Fibroblast of villous mesenchyme (primary cell): ENCODE data around the gene GADD45G. TPM values are rescaled to one million over a fixed set of nuclear protein-coding genes. Genes with fewer than 3 reads are reported as not detected.

Source experiments
- DNase-seq: peaks from one replicate; pipeline ENCODE4 v3.0.0-alpha.2; 2010; ENCODE audit warnings: low read depth
- H3K4me3 ChIP-seq: 2 replicates; pipeline ENCODE4 v1.5.1; 2011; ENCODE audit warnings: low read depth, mild to moderate bottlenecking, low read length
- total RNA-seq: library from RNA; depleted of rRNA; stranded (reverse); fragments of >200 nt; gene quantifications from 2 replicates; pipeline ENCODE4 v1.2.3, GENCODE V29; 2012
- TF ChIP-seq, protein P1 (sequence below): IDR thresholded peaks from 2 replicates; pipeline ENCODE4 v1.5.1; 2012; ENCODE audit warnings: low read depth, mild to moderate bottlenecking, low read length; ENCODE audit not compliant: insufficient read depth

The GADD45G gene, protein sequence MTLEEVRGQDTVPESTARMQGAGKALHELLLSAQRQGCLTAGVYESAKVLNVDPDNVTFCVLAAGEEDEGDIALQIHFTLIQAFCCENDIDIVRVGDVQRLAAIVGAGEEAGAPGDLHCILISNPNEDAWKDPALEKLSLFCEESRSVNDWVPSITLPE
- total RNA-seq = 0.43 and 0.64 TPM in 2 replicates

DNA sequence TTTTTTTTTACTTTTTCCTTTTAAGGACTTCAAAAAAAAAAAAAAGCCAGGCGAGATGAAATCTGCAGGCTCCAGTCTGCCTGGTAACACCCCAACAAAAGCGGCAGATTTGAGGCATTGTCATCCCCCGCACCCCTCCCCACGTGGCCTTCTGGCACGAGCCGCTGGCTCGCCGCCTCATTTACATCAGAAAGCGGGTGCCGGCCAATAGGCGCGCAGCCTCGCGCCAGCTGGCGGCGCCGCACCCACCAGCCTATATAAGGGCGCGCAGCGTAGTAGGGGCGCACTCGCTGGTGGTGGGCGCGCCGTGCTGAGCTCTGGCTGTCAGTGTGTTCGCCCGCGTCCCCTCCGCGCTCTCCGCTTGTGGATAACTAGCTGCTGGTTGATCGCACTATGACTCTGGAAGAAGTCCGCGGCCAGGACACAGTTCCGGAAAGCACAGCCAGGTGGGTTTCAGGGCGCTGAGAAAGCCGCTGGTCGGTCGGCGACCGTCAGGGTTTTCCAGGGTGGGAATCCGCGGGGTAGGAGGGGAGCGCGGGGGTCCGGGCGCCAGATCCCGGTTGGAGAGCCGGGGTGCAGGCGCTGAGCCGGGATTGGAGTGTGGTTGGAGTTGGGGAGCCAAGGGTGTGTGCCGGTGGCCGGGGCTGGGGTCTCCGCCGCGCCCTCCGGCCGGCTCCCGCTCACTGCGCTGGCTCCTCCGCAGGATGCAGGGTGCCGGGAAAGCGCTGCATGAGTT lies at the start of gene GADD45G:
Gene GADD45G (plus strand): TSS at position 284 of the 736 bp plus-strand sequence. CDS start 110 bp downstream, at position 394.
- DNase-seq = peak; percentile 92
- peak within 1 kb of the TSS; percentile 91 for H3K4me3 ChIP-seq

DNA sequence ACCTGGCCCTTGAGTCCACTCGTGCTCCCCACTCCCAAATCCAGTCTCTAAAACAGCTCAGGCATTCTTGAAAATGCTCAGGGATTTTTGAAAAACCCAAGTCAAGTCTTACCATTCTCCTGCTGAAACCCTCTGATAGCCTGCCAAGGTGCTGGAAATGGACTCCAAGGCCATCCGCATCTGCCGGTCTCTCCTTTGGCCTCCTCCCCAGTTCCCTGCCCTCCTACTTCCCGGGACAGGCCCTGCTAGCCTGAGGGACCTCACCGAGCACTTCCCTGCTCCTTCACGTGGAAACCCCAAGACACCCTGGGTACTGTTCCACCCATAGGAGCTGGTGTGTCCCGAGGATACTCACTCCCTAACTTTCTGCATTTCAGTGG lies 49.8 kb upstream of the GADD45G start:
- no peak overlapping the region for H3K4me3 ChIP-seq
- DNase-seq = no peak
- TF ChIP-seq, protein P1, sequence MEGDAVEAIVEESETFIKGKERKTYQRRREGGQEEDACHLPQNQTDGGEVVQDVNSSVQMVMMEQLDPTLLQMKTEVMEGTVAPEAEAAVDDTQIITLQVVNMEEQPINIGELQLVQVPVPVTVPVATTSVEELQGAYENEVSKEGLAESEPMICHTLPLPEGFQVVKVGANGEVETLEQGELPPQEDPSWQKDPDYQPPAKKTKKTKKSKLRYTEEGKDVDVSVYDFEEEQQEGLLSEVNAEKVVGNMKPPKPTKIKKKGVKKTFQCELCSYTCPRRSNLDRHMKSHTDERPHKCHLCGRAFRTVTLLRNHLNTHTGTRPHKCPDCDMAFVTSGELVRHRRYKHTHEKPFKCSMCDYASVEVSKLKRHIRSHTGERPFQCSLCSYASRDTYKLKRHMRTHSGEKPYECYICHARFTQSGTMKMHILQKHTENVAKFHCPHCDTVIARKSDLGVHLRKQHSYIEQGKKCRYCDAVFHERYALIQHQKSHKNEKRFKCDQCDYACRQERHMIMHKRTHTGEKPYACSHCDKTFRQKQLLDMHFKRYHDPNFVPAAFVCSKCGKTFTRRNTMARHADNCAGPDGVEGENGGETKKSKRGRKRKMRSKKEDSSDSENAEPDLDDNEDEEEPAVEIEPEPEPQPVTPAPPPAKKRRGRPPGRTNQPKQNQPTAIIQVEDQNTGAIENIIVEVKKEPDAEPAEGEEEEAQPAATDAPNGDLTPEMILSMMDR = no peak

More for the DNA sequence above, at the start of gene GADD45G:
- TF ChIP-seq, protein P1 = no peak

DNA sequence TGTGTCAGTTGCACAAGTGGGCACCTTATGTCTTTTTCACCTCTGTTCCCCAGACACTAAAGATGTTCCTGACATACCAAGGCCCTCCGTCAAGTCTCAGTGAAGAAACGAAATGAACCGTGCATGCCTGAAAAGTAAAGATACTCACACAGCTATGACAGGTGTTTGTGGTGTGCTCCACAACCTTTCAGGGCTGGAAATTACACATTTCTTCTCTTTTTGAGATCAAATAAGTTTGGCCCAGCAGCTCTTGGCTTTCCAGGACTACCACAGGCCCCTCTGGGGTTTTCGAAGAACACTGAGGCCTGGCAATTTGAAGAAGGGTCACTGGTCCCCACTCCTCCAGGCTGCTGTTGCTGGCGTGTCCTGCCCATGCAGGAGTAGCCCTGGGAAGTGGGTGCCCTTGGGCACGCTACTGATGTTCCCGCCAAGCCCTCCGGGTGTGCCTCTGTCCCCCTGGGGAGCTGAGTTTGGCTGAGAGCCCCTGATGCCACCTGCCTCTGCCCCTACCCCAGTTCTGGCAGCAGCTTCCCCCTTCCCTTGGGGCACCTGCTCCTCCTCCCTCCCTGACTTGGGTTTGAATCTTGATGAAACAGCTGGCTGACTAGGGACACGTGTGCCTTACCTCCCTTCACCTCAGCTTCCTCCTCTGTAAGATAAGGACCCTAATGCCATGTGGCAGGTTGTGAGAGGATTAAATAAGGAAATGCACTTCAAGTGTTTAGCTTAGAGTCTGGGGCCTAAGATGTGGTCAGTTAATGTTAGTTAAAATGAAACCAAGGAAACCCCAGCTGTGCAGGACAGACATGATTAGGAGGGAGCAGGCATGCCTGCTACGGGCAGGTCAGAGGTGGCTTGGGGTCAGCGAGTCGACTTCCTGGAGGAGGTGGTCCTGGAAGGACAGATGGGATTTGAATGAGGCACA lies 49.1 kb upstream of the GADD45G start:
- TF ChIP-seq, protein P1 = no peak
- DNase-seq = peak; percentile 59
- no peak overlapping the region for H3K4me3 ChIP-seq

DNA sequence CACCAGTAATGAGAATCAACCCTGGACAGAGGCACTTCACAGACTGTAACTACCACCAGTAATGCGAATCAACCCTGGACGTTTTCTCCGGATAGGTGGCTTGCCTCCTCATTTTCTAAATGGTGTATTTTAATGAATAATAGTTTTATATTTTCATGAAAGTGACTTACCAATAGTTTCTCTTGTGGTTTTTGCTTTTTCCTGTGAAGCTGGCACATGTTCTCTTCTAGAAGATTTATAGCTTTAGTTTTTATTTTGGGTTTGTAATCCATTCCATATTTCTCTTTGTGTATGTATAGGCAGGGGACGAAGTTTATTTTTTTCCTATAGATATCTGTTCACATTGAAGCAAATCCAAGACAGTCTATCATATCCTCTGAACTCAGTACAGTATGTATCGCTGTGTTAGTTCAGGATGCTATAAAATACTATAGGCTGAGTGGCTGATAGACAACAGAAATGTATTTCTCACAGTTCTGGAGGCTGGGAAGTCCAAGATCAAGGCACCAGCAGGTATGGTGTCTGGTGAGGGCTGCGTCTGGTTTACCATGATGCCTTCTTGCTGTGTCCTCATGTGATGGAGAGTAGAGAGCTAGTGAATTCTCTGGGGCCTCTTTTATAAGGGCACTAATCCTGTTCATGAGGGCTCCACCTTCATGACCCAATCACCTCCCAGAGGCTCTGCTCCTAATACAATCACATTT lies 46.5 kb upstream of the GADD45G start:
- DNase-seq = no peak
- TF ChIP-seq, protein P1 = no peak
- no peak overlapping the region for H3K4me3 ChIP-seq

DNA sequence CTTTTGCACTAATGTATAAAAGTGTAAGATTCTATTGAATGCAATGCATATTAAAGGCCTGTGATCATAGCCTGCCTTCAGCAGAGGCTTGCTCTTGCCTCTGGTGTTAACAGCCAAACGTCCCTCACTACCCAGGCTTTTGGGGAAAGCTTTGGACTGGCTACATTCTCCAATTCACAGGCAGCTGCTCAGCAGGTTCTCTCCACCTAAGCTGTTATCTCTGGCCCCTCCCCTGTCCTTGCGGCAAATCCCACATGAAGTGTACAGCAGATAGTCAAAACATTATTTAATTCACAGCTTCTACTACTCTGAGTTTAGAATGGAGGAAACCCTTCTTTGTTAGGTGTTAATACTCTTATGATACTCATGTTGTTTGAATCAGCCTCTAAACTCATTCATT lies 45.9 kb upstream of the GADD45G start:
- TF ChIP-seq, protein P1 = no peak
- DNase-seq = no peak
- no peak overlapping the region for H3K4me3 ChIP-seq

DNA sequence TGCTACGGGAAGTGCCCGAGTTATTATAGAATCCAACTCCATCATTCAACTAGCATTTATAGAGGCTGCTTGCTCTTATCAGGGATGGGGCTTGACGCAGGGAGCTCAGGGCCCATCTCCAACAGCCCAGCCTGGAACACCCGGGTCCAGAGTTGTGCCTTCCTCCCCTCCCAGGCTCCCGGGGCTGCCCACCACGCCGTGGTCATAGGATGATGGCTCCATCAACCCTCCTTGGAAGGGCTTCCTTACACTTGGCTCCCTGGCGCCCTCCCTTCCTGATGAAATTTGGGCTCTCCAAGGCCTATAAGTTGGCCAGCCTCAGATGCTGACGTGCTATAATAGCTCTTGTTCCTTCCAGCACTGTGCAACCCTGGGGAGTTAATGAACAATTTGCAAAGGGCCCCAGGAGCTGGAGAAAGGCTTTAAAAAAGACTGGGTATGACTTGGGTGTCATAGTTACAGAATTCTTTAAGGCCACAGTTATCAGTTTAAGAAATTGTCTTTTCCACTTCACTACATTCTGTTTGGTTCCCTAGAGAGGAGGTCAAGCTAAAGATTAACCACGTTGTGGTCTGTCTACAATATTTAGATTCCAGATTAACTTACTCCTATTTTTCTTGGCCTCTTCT lies 42.5 kb upstream of the GADD45G start:
- TF ChIP-seq, protein P1 = no peak
- no peak for DNase-seq
- H3K4me3 ChIP-seq = no peak overlapping the region
